HS-5 (cell line): ENCODE results near the gene ALKBH4.
"Not testable (repeated sequence)": the region's sequence is repeated elsewhere in the genome, so short reads cannot be mapped to it uniquely, and the experiment has no call there.

ENCODE experiments used
- DNase-seq: peaks from one replicate; pipeline ENCODE4 v3.0.0-alpha.2; 2012; ENCODE audit warnings: low read depth

ALKBH4 gene

GRCh38 chr7:102478314-102479208 is 13.9 kb upstream of the ALKBH4 start, which contains the start of gene POLR2J:
Gene POLR2J (minus strand): TSS chr7:102478922. CDS start chr7:102478860, 62 bp downstream.
- not testable (repeated sequence) for DNase-seq

- DNase-seq: not testable (repeated sequence)
Observed at GRCh38 chr7:102474736-102475435, 10.2 kb upstream of the ALKBH4 start.

GRCh38 chr7:102474116-102474515 is 9.5 kb upstream of the ALKBH4 start:
- not testable (repeated sequence) for DNase-seq

DNA sequence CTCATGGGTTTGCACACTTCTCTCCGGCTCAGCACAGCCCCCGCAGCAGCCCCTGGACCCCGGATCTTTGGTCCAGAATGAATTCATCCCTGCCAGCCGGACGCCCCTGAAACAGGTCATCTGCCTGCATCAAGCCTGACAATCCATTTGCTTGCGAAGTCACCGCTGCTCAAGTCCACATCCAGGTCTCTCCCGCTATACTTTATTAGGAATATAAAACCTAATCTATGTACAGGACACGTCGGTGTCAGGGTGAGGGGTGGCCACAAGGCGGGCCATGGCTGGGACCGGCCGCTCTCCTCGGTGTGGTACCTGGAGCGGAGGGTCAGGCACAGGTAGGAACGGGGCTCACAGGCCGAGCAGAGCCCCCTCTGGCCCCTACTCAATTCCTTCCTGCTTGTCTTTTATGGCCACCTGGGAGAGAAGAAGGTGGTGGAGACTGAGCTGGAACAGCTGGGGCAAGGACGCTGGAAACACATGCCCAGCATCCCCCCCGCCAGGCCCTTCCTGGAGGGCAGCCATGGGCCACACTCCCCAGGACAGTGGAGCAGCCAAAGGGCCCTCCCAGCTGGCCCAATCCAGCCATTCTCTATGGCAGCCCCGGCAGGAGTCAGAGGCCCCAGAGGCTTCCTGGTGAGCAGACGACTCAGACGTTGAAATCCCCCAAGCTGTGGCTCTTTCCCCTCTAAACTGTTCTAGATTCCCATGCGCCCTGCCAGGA is 8.8 kb upstream of the ALKBH4 start:
- no peak for DNase-seq

- no peak for DNase-seq
Observed at GRCh38 chr7:102472126-102473041, 7.7 kb upstream of the ALKBH4 start.

DNA sequence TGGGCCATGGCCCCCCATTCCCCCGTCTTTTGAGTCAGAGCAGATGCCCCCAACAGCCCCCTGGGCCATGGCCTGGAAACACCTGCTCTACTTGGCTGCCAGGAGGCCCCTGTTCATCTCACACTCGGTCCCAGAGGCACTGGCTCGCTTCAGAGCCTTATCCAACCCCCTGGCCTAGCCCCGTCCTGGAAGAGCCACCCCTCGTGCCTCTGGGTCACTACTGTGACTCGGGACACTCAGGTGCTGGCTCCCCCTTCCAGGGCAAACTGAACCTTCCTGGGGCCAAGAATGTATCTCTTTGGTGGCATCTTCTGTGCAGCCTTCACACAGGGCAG is 7.1 kb upstream of the ALKBH4 start:
- no peak for DNase-seq

DNA sequence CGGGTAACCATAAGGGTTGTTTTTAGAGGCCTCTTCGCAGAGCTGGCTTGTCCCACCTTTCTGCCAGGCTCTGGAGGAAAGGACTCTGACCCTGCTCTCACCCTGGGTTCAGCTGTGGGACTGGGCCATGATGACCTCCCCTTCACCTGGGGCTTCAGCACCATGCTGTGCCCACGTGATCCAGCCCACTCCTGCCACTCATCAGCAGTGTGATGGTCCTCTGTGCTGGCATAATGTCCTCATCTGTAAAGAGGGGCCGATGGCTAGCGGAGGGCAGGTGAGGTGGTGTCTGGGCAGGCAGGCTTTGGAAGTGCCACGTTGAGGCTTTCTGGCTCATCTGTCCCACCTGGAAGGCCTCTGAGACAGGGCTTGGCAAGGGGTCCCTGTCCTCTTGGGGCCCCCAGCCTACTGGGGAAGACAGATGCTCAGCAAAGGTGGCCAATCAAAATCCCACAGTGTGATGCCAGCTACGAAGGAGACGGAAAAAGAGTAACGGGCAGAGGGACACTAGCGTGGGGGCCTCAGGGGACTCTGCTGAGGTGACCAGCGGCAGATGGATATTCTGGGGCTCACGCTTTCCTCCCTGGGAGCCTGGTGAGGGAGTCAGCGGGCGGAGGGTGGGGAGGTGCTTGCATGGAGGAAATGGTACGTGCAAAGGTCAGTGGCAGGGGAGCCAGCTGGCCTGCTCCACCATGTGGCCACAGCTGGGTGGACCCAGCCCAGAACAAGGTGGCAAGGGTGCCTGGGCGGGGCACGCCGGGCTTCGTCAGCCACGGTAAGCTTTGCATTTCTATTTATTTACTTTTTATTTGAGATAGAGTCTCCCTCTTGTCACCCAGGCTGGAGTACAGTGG is 5.5 kb upstream of the ALKBH4 start:
- DNase-seq: no peak

GRCh38 chr7:102469351-102469971 is 4.8 kb upstream of the ALKBH4 start:
- no peak for DNase-seq

DNA sequence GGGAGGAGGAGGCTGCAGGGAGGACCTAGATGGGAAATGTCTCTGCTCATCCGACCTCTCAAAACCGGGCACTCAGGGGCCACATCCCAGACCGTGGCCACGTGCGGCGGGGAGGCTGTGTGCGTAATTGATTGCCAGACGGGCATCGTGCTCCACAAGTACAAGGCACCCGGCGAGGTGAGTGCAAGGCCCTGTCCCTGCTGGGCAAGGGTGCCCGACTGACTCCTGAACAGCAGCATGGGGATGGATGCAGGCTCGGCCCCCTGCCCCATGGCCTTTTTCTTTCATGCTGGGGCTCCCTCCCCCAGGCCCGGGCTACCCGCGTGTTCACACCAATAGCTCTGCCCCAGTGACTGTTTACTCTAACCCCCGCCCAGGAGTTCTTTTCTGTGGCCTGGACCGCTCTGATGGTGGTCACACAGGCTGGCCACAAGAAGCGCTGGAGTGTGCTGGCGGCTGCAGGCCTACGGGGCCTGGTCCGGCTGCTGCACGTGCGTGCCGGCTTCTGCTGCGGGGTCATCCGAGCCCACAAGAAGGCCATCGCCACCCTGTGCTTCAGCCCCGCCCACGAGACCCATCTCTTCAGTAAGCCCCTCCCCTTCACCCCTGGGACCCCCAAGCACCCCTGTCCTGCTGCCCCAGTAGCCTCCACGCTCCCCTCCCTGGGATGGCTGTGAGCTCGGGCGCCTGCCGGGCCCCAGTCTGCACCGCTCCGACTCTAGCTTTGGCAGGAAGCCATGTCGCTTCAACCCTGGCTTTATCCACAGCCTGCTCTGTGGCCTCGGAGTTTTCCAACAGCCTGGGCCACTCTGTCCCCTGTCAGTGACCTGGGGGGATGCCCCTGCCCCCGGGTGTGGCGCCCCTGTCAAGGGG is 4.1 kb upstream of the ALKBH4 start:
- no peak for DNase-seq

DNA sequence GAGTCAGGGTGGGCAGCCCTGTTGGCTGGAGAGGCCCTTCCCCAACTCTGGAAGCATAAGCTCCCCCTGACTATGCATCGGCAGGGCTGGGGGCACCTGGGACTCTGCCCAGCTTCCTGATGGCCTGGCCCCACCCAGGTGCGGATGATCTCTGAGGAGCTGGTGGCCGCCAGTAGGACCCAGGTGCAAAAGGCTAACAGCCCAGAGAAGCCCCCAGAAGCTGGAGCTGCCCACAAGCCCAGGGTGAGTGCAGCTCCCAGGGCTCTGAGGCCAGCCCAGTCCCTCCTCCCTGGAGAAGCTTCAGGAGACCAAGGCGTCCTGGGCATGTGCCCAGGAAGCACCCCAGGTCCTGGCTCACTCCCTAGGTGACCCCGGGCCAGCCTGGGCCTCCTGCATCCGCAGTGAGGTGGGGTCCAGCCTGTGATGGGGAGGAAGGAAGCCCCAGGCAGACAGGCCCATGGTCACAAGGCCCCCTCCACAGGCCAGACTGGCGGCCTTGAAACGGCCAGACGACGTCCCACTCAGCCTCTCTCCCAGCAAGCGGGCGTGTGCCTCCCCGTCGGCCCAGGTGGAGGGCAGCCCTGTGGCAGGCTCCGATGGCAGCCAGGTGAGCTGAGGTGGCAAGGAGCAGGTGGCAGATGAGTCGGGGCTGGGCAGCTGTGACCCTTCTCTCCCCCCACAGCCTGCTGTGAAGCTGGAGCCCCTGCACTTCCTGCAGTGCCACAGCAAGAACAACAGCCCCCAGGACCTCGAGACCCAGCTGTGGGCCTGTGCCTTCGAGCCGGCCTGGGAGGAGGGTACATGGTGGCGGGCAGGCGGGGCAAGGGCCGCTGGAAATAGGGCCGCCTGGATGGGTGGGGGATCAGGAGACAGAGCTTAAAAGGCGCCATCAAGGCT is 3.2 kb upstream of the ALKBH4 start:
- DNase-seq: no peak

DNA sequence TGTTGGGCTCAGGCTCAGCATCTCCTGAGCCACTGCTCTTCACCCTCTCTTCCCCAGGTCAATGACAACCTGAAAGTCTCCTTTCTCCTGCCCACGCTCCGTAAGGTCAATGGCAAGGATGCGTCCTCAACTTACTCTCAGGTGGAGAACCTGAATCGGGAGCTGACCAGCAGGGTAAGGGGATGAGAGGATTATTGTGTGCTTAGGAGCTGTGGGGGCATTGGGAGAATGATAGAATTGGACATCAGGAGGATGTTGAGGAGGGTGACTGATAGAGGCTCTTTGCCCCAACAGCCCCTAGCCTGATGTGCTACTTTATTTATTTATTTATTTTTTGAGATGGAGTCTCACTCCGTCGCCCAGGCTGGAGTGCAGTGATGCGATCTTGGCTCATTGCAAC is 1.4 kb upstream of the ALKBH4 start:
- DNase-seq: no peak

DNA sequence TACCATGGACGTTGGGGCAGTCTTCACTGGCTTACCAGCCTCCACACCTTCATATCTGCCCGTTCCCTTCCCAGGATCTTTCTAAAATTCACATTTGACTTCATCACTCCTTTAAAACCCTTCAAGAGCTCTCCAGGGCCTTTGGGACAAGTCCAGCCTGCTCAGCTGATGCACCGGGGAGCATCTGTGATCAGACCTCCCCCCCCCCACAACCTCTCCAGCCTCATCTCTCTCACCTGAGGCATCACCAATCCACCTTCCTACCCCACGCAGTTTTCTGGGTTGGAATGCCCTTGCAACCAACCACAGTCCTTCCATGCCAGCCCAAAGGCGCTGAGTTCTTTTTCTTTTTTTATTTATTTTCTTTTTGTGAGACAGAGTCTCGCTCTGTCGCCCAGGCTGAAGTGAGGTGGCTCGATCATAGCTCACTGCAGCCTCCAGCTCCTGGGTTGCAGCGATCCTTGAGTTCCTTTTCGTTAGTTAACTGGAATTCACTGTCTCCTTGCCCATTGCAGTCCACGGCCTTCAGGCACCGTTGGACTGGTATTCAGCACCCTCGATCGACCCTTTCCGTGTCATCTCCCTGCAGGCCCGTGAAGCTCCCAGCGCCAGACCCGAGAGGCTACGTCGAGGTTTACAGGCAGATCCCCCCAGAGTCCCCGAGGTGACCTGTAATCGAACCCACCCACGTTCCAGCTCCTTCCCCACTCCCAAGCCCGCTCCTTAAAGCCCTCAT is 654 bp downstream of the ALKBH4 start:
- no peak for DNase-seq

DNA sequence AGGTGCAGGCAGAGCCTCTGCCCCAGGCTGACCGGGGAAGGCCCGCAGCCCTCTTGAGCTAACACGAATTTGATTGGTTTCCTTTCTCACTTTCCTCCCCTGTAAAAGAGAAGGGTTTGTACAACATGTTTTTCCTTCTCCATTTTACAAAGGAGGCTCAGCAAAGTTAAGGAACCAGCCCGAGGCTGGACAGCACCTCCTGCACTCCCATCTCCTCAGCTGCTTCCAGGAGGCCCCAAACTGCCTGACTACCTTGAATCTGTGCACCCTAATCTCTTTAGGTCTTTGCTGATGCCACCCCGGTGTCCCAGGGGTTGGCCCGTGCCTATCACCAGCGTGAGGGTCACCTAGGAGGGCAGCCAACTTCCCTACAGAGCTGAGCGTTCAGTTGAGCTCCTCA is 4.2 kb downstream of the ALKBH4 start:
- DNase-seq: no peak

GRCh38 chr7:102459221-102459844 is 5.3 kb downstream of the ALKBH4 start:
- DNase-seq: no peak

- no peak for DNase-seq
Observed at GRCh38 chr7:102457352-102457924, 7.2 kb downstream of the ALKBH4 start.

DNA sequence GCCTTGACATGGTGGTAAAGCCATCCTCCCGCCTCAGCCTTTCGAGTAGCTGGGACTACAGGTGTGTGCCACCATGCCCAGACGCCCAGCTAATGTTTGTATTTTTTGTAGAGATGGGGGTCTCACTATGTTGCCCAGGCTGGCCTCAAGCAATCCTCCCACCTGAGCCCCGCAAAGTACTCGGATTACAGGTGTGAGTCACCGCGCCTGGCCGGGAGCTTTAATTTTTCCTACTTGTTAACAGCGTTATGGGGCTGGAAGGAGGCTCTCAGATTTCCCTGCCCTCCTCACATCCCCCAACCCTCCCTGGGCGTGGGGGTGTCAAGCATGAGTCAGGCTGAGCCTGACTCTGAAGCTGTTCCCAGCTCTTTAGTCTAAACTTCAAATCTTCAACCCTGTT is 8.3 kb downstream of the ALKBH4 start:
- DNase-seq: no peak

DNA sequence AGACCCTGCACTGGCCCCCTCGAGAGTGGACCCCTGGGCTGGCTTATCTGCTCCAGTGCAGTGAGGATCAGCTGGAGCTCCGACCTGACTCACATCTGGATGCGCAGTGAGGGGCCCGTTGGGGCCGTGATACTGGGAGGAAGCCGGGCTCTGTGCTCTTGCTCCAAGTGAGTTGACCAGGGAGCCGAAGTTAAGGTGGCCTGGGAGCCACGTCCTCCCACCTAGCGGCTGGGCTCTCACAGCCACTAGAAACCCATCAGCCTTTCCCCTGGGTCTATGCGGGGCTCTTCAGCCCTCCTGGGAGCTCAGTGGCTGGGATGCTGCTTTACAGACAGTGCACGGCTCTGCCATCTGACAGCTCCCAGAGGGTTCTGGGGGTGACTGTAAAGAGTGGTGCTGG is 9.1 kb downstream of the ALKBH4 start:
- DNase-seq: no peak
